Right lobe of liver (tissue), 6 donors: ENCODE measurements around the gene SUV39H1. TPM values are rescaled to one million over a fixed set of nuclear protein-coding genes. Genes with fewer than 3 reads are reported as not detected.

Experiments
- ATAC-seq, 4 donors: fragments of 200-7000 bp; cut with Tn5 transposase; one replicate each; pipeline ENCODE4 v1.9.1; 2020; ENCODE audit warnings: mild to moderate bottlenecking in 4 of 4, moderate library complexity in 4 of 4
- DNase-seq, 3 donors: peaks; one replicate each; pipeline ENCODE4 v3.0.0-alpha.2; 2020
- H3K27ac ChIP-seq, 3 donors: fragments of 200-600 bp; one replicate each; pipeline ENCODE4 v1.8.0; 2022
- H3K27me3 ChIP-seq, 2 donors: fragments of 200-600 bp; one replicate each; pipeline ENCODE4 v1.8.0; 2022
- H3K36me3 ChIP-seq, 4 donors: fragments of 200-600 bp; sonication (generic) in 1 of 4; one replicate each; pipeline versions ENCODE4 v1.5.1 to v1.8.0; 2017 to 2022; ENCODE audit warnings: control low read depth in 1 of 4
- H3K4me1 ChIP-seq, 4 donors: fragments of 200-600 bp; sonication (generic) in 1 of 4; one replicate each; pipeline versions ENCODE4 v1.5.1 to v1.8.0; 2017 to 2022; ENCODE audit warnings: control low read depth in 1 of 4
- H3K4me3 ChIP-seq, 3 donors: fragments of 200-600 bp; one replicate each; pipeline ENCODE4 v1.8.0; 2022
- H3K9me3 ChIP-seq, 4 donors: fragments of 200-600 bp; sonication (generic) in 1 of 4; one replicate each; pipeline versions ENCODE4 v1.5.1 to v1.8.0; 2017 to 2022; ENCODE audit warnings: control low read depth in 1 of 4
- POLR2A ChIP-seq: fragments of 450-650 bp; IDR thresholded peaks from one replicate; pipeline ENCODE4 v1.6.1; 2017; ENCODE audit warnings: antibody characterized with exemption, mild to moderate bottlenecking
- WGBS: methylation state at CpG from one replicate; pipeline ENCODE4 v1.1.6; 2018; ENCODE audit warnings: low coverage, low lambda C conversion rate; ENCODE audit not compliant: insufficient coverage; ENCODE audit errors: missing lambda C conversion rate; 5-methylcytosine and 5-hydroxymethylcytosine counted together
- intact Hi-C, 2 donors: fragments of 100-400 bp; cut with DNase I; formaldehyde crosslinking; loops; one replicate each; pipeline versions ENCODE4 v1.11.2 to v1.14.1; 2022
- total RNA-seq, 6 experiments: library from RNA; depleted of rRNA in 2 of 6; stranded (reverse); fragments of >200 nt in 2 of 6; fragmentation: NEBNext Ultra II Directional in 3 of 6; extraction: Animal tissue kit (Norgen Biotek cat#: 25700) in 3 of 6; gene quantifications; one replicate each; pipeline versions ENCODE4 v1.1.0 to v1.2.4, GENCODE V29; 2016 to 2023
- TF ChIP-seq, protein P1 (sequence below), 4 donors: fragments of 200-600 bp in 3 of 4; fragments of 450-650 bp in 1 of 4; IDR thresholded peaks; one replicate each; pipeline versions ENCODE4 v1.5.1 to v1.8.0; 2016 to 2022; ENCODE audit warnings: antibody characterized with exemption in 4 of 4, mild to moderate bottlenecking in 2 of 4
- donor health status: DM: no; HTN: yes; CAD: no.
- donor health status: DM: no; HTN: no; CAD: no.
- donor health status: DM: no; HTN: no; CAD: no.
- donor health status: DM: no; HTN: yes; CAD: no.
- donor health status: DM: no; HTN: yes; CAD: no.

Gene SUV39H1
- total RNA-seq, 6 experiments from 2014 or later: 2.2 to 10.8 (median 3.5) TPM

DNA sequence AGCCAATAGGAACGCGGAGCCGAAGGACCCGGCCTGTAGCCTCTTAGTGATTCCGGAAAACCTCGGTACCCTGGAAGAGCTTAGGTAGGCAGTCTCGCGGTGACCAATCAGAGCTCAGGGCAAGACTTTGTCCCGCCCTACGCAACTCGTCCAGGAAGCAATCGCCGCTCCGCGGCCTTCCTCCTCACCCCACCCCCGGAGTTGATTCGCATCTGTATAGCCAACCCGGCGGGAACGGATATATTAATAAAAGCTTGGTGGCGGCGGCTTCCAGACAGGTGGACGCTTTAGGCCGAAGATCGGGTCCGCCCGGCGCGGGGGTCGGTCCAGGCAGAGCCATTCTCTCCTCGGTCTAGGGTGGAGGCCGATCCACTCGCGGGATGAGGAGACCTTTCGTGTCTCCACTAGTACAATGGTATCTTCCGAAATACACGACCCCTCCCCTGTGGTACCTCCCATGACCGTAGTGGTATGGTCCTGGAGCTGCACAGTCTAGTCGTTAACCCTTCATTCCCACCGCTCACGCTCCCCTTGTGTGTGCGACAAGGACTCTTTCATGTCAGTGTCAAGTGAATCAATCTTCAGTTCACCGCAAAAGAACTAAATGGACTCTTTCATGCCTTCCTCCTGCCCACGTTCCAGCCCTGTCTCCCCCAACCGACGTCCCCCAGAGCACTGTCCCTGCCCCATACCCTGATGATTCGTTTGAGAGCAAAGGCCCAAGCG lies 40.8 kb downstream of the SUV39H1 start:
- peak; percentile 99 for ATAC-seq
- peak; percentile 89 to 94 (median 92) for DNase-seq
- Histone ChIP-seq H3K4me1 (no peaks in the 10 kb centered on the region), H3K27me3 (no peaks in the 10 kb centered on the region), H3K27ac (peak overlapping the region; percentile 60 to 85 (median 75)), H3K4me3 (peak overlapping the region; percentile 49 to 65 (median 60)), H3K36me3 (no peaks in the 10 kb centered on the region), H3K9me3 (no peaks in the 10 kb centered on the region)
- 26% methylated on average over 20 of the region's 48 CpGs for WGBS
- intact Hi-C loops: no loop called here
- peak; percentile 69 for TF ChIP-seq POLR2A
- TF ChIP-seq, protein P1, sequence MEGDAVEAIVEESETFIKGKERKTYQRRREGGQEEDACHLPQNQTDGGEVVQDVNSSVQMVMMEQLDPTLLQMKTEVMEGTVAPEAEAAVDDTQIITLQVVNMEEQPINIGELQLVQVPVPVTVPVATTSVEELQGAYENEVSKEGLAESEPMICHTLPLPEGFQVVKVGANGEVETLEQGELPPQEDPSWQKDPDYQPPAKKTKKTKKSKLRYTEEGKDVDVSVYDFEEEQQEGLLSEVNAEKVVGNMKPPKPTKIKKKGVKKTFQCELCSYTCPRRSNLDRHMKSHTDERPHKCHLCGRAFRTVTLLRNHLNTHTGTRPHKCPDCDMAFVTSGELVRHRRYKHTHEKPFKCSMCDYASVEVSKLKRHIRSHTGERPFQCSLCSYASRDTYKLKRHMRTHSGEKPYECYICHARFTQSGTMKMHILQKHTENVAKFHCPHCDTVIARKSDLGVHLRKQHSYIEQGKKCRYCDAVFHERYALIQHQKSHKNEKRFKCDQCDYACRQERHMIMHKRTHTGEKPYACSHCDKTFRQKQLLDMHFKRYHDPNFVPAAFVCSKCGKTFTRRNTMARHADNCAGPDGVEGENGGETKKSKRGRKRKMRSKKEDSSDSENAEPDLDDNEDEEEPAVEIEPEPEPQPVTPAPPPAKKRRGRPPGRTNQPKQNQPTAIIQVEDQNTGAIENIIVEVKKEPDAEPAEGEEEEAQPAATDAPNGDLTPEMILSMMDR (IDR thresholded peaks at IDR 0.05): no peak

DNA sequence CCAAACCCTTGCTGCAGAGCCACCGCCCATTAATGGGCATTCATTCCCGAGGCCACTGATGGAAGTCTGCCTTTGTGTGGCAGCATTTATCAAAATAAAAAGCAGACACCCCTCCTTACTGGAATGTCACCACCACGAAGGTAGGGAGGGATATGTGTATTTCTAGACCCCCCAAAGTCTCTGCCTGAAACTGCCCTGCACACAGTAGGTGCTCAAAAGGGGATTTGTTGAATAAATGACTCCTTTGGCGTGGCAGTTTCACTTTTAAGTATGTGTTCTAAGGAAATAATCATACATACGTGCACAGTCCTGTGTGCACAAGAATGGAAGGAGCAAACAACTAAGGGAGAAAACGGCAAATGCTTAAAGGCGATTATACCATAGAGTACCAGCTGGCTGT lies 41.4 kb downstream of the SUV39H1 start:
- TF ChIP-seq, protein P1 (IDR thresholded peaks at IDR 0.05): no peak
- TF ChIP-seq POLR2A: no peak
- Histone ChIP-seq H3K36me3 (no peaks in the 10 kb centered on the region), H3K27me3 (no peaks in the 10 kb centered on the region), H3K9me3 (no peaks in the 10 kb centered on the region), H3K27ac (peak overlapping the region; percentile 60 to 85 (median 75)), H3K4me3 (peak overlapping the region; percentile 49 to 65 (median 60)), H3K4me1 (no peaks in the 10 kb centered on the region)
- 19% methylated on average over 4 of the region's 7 CpGs for WGBS
- ATAC-seq (no peak), DNase-seq (no peak)
- intact Hi-C loops: no loop called here

DNA sequence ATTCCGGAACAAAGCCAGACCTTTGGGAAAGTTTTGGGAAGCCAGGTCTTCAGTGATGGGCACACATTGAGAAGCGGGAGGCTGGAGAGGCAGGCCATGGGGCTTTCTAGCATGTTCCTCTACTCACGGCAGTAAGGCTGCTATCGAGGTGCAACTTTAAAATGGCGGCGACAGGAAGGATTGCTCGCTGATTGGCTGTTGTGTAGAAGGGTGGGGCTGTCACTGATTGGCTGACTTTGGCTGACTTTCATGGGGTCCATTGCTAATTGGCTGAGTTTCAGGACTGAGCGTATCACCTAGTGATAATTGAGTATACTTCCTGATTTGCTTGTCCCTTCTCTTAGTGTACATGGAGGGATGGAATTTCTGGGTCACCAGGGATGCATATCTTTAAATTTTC lies 45.3 kb downstream of the SUV39H1 start:
- TF ChIP-seq, protein P1 (IDR thresholded peaks at IDR 0.05): no peak
- no peak for TF ChIP-seq POLR2A
- no peaks in the 10 kb centered on the region for H3K36me3 ChIP-seq
- H3K27ac ChIP-seq: no peak overlapping the region
- H3K4me3 ChIP-seq: no peak overlapping the region
- DNase-seq (no peak), ATAC-seq (no peak)
- 94% methylated on average over 6 of the region's 8 CpGs for WGBS
- intact Hi-C loops: no loop called here
- no peaks in the 10 kb centered on the region for H3K27me3 ChIP-seq
- no peaks in the 10 kb centered on the region for H3K9me3 ChIP-seq
- H3K4me1 ChIP-seq: no peaks in the 10 kb centered on the region

DNA sequence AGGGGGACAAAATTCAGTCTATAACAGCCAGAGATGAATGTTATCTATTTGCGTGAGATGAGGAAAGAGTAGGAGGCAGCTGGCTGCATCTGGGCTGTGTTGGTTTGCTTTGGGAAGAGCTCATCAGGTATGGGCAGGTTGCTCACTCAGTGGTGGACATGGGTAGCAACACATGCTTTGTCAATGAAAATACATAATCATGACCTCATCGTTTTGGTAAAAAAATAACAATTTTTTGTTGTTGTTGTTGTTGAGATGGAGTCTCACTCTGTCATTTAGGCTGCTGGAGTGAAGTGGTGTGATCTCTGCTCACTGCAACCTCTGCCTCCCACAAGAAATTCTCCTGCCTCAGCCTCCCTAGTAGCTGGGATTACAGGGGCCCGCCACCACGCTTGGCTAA lies 48.7 kb downstream of the SUV39H1 start:
- no peaks in the 10 kb centered on the region for H3K9me3 ChIP-seq
- no peaks in the 10 kb centered on the region for H3K36me3 ChIP-seq
- intact Hi-C loops: no loop called here
- H3K27me3 ChIP-seq: no peaks in the 10 kb centered on the region
- H3K4me3 ChIP-seq: no peak overlapping the region
- 84% methylated on average over 4 of the region's 4 CpGs for WGBS
- TF ChIP-seq, protein P1 (IDR thresholded peaks at IDR 0.05): no peak
- TF ChIP-seq POLR2A: no peak
- H3K4me1 ChIP-seq: no peaks in the 10 kb centered on the region
- no peak overlapping the region for H3K27ac ChIP-seq
- DNase-seq: no peak
- ATAC-seq: no peak
